Inflammatory macrophage (primary cell): Measurements from ENCODE around the gene CST5.
"Not testable (repeated sequence)": the region's sequence is repeated elsewhere in the genome, so short reads cannot be mapped to it uniquely, and the experiment has no call there.

Experiments used
- DNase-seq, 2 donors: peaks; one replicate each; pipeline ENCODE4 v3.0.0-alpha.2; 2020 to 2022
- total RNA-seq, 18 experiments: gene quantifications; one replicate each; lab custom pipeline; 2026; ENCODE audit warnings: mixed read lengths in 6 of 18, inconsistent platforms in 2 of 18; lab: John Stamatoyannopoulos, UW

Gene CST5, protein sequence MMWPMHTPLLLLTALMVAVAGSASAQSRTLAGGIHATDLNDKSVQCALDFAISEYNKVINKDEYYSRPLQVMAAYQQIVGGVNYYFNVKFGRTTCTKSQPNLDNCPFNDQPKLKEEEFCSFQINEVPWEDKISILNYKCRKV
- total RNA-seq: 0 to 0.09 (median 0) reads per million in 18 experiments

DNA sequence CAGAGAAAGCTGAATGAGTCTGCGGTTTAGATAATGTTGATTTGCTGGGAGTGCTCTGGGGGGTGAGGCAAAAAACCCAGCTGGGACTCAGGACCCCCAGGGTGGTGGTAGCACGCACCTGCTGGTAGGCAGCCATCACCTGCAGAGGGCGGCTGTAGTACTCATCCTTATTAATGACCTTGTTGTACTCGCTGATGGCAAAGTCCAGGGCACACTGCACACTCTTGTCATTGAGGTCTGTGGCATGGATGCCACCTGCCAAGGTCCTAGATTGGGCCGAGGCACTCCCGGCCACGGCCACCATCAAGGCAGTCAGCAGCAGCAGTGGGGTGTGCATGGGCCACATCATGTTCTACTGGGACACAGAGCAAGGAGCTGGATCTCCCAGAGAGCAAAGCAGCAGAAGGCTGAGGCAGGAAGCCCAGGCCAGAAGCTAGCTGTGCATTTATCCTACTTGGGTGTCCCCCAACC, at the start of gene CST5:
CST5 (minus strand) TSS at position 421 of the 471 bp plus-strand sequence; CDS start at position 349, 72 bp downstream.
- DNase-seq: no peak

DNA sequence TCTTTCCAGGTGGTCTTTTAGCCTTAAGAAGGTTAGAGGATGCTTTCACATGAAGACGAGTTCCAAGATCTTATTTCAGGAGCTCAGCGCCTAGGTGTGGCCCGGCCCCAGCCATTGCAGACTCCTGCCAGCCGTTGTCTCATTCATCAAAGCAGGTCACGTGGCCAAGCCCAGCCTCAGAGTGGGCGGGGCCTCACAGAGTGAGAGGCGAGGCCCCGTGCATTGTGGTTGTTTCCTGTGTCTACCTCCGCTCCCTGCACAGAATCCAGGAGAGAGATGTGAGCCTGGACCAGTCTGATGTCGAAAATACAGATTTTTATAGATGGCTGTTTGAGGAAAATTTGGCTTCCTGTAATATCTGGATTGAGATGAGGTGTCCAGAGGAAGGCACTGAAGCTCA, 49.2 kb upstream of the CST5 start:
- DNase-seq: no peak

DNA sequence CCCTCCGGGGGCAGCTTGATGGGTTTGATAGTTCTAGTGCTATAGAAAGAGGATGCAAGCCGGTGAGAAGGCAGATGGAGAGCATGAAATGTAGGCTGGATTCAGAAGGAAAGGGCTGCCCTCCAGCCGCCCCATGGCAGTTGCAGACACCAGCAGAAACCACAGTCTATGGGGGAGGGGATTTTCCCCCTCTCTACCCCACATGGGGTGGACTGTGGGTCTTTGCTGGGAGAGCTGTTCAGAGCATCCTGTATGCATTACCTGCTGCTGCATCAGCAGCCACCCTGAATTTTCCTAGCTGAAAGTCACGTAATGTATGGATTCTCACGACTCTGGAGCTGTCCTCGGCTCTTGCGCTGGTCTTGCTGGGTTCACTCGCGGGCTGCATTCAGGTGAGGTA, 48.8 kb upstream of the CST5 start:
- no peak for DNase-seq

DNA sequence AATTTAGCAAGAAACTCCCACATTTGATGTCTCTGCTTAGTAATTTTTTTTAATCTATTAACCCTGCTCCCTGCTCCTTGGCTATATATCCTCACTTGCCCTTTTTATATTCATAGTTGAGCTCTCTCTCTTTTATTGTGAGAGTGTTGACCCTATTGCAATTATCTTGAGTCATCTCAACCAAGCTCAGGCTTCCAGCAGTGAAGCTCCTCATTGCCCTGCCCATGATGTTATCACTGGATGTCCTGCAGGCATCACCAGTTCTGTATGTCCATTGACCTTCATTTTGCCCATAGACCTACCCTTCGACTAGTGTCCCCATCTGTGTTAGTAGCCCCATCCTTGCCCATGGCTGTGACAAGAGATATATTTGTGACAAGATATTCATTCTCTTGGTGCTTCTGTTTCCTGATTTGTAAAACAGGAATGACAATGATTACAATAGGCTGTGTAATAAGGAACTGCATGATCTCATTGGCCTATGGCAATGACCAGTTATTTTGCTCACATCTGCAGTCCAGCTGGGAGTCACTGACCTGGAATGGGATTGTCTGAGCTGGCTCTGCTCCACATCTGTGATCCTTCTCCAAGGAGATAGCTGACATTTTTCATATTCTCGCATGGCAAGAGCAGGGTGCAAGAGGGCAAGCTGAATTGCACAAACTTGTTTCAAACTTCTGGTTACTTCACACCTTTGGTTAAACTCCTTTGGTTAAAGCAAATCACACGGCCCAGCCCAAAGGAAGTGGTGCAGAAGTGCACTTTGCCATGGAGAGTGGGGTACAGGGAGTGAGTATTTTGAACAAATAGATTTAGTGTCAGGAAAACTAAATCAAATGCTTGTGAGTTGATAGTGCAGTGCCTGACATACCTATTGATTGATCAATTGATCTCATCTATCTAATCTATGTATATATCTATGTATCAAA, 47.7 kb upstream of the CST5 start:
- DNase-seq: no peak

DNA sequence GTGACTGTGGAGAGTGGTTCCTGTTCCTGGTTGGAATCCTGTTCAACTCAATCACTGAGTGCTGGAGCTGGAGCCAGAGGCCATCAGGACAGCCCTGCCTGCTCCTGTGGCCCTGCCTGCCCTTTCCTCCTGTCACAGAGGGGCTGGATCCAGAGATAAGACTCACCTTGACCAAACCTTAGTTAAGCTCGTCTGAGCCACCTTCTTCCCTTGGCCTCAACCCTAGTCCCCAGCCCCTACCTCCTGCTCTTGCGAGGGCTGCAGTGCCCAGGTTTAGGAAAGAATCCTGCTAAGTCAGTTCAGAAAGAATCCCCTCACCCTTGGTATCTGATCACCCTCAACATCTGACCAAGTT, 47.0 kb upstream of the CST5 start:
- DNase-seq: no peak

DNA sequence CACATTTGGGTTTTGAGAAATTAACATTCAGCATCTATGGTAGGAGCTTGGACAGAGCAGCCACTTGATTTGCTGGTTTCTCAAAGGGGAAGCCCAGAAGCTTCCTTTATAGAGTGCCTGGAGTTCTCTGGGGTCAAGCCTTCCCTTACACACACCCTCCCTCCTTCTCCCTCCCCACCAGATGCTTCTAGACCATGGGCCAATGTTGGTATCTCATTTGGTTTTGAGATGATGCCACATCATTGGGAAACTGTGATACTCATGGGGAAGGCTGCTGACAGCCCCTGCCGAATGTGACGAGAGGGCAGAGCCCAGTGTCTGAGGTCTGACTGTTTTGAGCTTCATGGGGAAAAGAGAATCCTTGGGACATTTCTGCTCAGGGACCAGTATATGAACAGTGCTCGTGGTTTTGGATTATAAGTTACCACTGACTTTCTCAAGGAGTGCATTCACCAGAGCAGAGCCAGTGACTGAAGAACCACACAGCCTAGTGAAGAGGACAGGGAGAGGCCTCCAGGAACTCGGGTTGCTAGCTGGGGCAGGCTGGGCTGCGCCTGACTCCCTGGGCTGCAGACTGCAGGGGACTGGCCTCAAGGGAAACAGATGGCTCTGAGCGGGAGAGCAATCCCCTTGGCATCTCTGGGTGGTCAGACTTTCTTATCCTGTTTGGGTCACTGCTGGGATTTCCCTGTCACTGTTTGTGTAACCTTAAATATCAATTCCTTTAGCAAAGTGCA, 46.4 kb upstream of the CST5 start:
- DNase-seq: no peak

DNA sequence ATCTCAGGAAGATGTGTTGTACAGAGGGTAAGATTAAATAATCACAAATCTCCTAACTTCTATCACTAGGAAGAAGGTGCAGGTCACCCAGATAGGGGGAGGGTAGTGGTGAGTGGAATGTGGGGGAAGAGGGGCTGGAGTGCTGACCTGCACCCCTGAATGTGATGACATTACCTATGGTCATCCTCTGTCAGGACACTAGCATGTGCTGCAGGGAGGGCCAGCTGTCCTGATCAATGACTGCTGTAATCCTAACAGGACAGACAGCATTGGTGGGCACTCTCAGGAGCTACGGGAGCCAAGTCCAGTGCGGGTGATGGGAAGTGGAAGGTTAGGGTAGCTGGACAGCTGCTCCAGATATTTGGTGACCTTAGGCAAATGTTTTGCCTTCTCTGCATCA, 45.2 kb upstream of the CST5 start:
- DNase-seq: no peak

DNA sequence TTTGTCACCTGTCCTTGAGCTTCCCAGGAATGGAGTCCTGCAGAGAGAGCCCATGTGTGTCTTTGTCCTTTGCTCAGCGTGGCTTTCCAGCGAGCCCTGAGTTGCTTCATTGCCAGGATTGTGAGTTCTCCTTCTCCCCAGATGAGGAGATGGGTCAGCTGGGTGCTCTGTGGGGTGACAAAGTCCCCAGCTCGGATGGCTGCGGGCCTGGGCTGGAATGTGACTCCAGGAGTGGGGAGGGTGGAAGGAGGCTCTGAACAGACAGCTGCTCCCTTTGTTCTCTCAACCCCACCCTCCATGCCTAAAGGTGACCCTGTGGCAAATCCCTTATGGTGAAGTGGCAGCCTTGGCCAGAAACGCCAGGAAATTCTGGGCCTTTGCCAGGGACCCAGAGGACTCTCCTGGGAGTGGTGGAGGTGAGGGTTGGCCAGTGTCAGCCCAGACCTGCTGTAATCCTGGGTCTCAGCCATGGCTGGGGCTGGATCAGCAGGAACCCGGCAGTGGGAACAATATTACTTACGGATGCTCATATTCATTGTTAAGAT, 44.4 kb upstream of the CST5 start:
- DNase-seq: no peak

DNA sequence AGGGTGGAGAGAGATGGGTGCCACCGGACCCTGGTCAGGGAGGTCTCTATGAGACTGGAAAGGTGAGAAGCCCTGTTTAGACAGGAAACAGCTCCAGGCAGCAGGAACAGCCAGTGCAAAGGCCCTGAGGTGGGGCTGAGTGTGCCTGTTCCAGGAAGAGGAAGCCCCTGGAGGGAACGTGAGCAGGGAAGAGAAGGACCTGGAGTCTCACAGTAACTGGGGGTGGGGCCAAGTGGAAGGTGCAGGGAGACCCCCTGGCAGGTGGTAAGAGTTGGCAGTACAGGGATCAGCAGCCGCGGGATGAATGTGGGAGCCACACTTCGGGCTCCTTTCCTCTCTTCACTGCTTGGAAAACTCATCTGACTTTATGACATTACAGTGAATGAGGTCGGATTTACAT, 43.8 kb upstream of the CST5 start:
- no peak for DNase-seq

DNA sequence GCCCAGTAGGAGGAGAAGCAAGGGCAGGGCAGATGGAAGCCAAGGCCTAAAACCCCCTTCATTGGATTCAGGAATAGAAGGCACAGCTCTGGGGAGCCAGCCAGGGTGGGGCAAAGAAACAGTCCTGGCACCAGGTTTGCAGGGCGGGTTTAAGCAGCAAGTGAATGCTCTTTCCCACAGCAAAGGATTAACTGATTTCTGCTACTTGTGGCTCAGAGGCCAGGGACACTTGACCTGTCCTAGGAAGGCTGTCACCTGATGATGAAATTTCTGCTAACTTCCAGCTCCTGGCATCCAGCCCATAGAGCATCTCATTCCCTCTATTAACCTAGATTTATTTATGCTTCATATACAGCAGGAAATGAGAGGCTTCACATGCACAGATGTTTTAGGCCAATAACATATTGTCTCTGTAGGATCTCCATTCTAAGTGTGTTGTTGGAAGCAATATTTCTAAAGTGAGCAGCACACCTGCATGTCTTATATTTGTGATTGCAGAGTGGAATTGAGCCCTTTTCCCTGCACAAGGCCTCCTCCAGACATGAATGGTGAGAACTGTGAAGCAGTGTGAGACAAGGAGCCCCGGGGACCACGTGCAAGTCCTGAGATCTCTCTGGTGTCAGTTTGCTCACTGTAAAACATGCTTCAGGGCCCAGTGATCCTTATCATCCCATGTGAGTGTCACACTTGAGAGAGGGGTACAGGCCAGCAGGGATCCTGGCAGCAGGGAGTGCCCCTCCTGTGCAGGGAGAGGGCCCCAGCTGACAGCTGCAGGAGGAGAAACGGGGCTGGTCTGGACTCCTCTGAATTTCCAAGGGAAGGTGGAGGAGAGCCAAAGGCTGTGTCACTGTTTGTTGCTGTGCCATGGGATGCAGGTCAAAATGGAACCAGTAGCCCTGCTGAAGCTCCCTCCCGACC, 41.1 kb upstream of the CST5 start:
- DNase-seq: no peak

DNA sequence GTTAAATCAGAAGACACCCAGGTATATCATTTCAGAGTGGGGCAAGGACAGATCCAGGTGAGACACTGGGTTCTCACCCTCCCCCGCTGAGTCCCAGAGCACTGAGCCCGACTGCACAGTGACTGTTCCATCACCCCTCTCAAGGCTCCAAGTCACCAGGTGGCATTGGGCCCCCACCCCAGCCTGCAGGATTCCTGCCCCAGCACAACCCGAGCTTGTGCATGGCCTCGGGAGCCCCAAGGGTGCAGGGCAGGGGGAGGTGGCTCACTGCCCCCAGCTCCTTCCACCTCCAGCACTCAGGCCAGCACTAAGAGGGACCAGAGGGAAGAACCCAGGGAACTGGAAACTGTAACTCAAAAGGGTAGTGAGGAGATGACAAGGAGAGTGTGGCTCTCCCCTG, 39.3 kb upstream of the CST5 start:
- no peak for DNase-seq

DNA sequence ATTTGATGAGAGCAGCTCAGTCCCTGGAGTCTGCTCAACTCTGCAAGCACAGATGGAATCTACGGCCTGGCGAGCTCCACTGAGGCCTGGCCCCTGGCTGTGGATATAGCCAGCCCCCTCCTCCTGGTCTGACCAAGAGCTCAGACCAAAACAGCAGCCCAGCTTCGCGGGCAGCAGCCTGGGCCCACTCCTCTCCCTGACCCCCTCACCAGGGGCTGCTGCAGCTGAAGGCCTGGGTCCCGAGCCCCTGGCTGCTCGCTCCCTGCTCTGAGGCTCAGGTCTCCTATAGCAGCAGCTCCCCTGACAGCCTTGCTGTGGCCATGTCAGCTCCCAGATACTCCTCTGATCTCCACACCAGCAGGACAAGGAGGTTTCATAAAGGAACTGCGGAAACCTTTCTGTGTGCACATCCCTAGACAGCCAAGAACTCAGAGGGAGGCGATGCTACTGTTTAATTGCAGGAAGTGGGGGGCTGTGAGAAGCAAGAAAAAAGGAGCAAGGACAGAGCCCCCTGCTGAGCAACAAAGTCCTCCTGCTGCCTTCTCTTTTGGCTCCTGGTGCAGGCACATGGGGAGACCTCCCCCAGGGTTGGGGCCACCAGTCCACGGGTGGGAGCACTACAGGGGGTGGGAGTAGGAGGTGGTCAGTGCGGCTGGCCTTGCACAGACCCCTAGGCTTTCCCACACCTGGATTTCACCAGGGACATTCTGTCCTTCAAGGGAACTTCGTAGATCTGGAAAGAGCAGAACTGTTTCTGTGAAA, 38.7 kb upstream of the CST5 start:
- DNase-seq: no peak

DNA sequence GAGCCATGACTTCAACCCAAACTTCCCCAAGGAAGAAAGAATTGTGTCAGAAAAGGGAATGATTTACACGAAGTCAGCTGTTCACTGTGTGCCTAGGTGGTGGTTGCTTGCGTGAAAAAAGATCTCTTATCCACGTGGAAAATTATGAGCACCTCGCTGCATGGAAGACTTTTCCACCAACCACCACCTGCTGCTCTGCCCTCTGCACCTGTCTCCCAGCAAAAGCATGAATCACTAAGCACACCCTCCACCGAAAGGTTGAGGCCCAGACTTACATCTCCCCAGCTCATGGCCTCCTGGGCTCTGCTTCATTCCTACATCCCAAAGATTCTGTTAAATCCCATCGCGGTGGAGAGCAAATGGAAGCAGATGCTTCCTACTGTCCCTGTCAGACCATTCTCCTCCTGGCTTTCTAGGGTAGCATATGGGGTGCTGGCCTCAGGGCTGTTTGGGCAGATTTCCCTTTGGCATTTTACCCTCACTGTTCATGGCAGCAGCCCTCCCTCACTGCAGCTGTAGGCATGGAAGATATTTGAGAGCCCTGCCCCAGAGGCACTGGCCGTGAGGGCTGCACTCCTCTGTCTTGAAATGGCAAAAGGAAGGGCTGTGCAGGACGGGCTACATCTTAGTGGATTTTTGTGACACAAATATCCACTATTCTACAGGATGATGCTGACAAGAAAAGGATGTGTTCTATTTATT, 37.6 kb upstream of the CST5 start:
- DNase-seq: no peak

DNA sequence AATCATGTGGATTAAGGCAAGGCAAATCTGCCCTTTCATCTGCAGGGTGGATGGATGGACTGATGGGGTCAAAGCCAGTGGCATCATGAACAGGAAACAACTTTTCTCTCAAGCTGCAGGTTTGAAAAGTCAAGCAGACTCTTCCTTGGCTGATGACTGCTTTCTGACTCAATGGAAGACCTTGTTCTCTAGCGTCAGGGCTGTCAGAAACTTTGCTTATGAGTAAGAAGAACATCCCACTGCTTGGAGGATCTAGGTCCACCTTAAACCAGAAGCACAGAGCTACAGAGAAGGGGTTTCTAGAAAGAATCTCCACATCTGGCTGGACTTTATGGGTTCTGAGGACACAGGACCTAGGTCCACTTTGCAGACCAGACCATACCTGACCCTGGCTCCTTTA, 36.3 kb upstream of the CST5 start:
- DNase-seq: no peak

DNA sequence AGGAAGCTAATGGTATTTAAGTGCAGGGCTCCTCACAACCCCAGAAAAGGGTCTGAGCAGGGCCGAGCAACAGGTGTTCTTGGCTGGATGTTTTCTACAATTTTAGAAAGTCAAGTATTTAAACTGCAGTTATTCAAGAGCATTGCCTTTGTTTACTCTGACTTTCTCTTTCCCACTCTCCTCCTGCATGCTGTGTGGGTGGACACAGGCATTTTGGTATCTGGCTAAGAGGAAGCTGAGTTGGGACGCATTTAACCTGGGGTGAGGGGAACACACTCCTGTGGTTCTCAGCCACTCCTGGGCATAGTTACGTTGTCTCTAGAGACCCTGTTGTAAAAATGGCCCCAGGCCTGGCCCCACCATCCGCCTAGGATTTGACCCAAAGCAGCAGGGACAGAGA, 34.9 kb upstream of the CST5 start:
- DNase-seq: not testable (repeated sequence)

DNA sequence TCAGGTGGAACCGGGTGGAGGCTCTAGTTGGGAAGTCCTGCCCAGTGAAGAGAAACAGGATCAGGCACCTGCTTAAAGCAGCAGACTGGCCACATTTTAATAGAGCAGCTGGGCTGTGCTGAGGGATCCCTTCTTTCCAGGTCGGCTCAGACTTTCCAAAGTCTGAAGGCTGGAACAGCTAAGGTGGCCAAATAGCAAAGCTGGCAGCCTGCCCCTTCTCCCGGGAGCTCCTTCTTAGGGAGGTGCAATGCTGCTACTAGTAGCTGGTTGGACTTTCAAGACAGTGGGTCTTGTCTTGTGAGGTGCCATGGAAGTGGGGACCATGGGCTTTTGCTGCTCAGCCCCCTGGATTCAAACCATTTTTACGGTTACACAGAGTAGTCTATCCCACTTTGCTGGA, 30.7 kb upstream of the CST5 start:
- no peak for DNase-seq

DNA sequence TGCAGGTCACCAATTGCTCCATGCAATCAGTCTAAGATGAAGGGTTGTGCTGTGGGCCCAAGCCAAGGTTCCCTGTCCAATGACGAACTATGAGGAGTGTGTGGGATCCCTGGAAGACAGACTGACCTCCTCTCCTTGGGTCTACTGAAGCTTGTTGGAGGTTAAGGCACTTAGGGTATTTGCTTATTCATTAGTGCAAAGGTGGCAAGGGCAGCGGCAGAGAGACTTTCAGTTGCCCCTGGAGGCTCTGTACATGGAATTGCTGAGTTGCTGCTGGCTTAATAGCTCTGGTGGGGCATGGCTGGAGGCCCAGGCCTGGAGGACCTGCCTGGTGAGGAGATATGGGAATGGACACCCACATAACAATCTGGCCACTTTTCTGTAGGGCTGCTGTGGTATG, 29.8 kb upstream of the CST5 start:
- no peak for DNase-seq

DNA sequence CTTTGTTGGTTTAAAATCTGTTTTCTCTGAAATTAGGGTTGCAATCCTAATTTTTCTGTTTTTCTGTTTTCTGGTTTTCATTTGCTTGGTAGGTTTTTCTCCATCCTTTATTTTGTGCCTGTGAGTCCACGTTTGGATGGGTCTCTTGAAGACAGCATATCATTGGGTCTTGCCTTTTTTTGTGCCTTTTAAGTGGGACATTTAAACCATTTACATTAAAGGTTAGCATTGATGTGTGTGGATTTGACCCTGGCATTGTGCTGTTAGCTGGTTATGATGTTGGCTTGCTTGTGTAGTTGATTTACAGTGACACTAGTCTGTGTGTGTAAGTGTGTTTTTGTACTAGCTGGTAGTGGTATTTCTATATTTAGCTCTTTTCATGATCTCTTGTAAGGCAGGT, 28.0 kb upstream of the CST5 start:
- no peak for DNase-seq

DNA sequence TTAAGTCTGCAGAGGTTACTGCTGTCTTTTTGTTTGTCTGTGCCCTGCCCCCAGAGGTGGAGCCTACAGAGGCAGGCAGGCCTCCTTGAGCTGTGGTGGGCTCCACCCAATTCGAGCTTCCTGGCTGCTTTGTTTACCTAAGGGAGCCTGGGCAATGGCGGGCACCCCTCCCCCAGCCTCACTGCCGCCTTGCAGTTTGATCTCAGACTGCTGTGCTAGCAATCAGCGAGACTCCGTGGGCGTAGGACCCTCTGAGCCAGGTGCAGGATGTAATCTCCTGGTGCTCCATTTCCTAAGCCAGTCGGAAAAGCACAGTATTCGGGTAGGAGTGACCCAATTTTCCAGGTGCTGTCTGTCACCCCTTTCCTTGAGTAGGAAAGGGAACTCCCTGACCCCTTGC, 22.8 kb upstream of the CST5 start:
- not testable (repeated sequence) for DNase-seq

DNA sequence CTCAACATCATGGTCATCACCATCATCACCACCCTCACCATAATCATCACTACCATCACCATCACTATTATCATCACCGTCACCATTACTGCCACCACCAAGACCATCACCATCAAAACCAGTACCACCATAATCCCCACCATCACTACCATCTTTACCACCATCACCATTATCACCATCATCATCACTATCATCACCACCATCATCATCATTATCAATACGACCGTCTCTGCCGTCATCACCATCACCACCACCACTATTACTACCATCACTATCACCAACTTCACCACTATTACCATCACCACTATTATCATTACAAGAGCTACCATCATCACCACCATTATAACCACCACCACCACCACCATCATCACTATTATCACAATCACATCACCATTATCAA, 11.3 kb upstream of the CST5 start:
- DNase-seq: not testable (repeated sequence)

DNA sequence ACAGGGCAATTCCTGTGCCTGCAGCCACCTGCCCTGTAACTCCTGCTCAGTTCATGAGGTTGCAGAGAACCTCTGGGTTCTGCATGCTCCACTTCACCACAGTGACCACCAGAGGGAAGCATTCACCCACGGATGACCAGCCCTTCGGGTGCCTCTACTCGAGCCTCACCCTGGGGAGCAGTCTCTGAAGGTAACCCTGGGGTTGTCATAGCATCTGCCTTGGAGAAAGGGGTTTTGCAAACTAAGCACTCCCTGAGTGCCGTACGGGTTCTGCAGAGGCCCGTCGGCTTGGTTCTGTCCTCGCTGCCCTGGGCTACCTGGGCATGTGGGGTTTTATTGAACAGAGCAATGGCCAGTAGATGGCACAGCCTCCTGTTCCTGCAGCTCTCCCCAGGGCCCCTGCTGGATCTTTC, 10.2 kb upstream of the CST5 start:
- DNase-seq: peak; percentile 39 to 64
